Measurements from ENCODE around the gene RLN3.

RLN3 gene

GRCh38 chr19:14056069-14056666, 28.2 kb downstream of the RLN3 start:
- no peak for DNase-seq

- no peak for DNase-seq
Observed at GRCh38 chr19:14056741-14057356, 28.9 kb downstream of the RLN3 start.

- no peak for DNase-seq
Observed at GRCh38 chr19:14058182-14059092, 30.5 kb downstream of the RLN3 start.

- DNase-seq: no peak
Observed at GRCh38 chr19:14059093-14059480, 31.1 kb downstream of the RLN3 start.

GRCh38 chr19:14059652-14060155, 31.8 kb downstream of the RLN3 start:
- DNase-seq: no peak

- no peak for DNase-seq
Observed at GRCh38 chr19:14061081-14061749, 33.3 kb downstream of the RLN3 start.

- no peak for DNase-seq
Observed at GRCh38 chr19:14061751-14062557, 34.0 kb downstream of the RLN3 start, which contains the start of gene PALM3. PALM3 (minus strand) TSS chr19:14062076; CDS start chr19:14061980, 96 bp downstream.

- no peak for DNase-seq
Observed at GRCh38 chr19:14062558-14062855, 34.6 kb downstream of the RLN3 start.

GRCh38 chr19:14063105-14063504, 35.2 kb downstream of the RLN3 start:
- DNase-seq: no peak

- no peak for DNase-seq
Observed at GRCh38 chr19:14066134-14066533, 38.2 kb downstream of the RLN3 start.

GRCh38 chr19:14070268-14071050, 42.5 kb downstream of the RLN3 start:
- no peak for DNase-seq

GRCh38 chr19:14072535-14073260, 44.8 kb downstream of the RLN3 start, which contains the start of gene MISP3:
MISP3 (plus strand) TSS chr19:14072786; CDS start chr19:14073310, 524 bp downstream.
- no peak for DNase-seq

GRCh38 chr19:14073261-14073924, 45.4 kb downstream of the RLN3 start:
- peak; percentile 71 for DNase-seq

- no peak for DNase-seq
Observed at GRCh38 chr19:14073925-14074838, 46.2 kb downstream of the RLN3 start.

GRCh38 chr19:14078411-14078810, 50.5 kb downstream of the RLN3 start:
- DNase-seq: no peak
